ENCODE data around the gene KLF1.

GRCh38 chr19:12936582-12936981, 49.6 kb upstream of the KLF1 start:
- TF ChIP-seq CTCF (conservative IDR thresholded peaks at IDR 0.05; ENCODE audit: low read length) (no peak), EZH2phosphoT487 (IDR thresholded peaks at IDR 0.05; ENCODE audit: borderline replicate concordance, low read depth, low read length) (no peak)

Data from OCI-LY7 (cell line).